HG02678 (cell line): ENCODE measurements around the gene ACOXL.

ENCODE experiments used
- ATAC-seq: cut with Tn5 transposase; IDR thresholded peaks from one replicate; pipeline ENCODE4 v1.9.1; 2021; ENCODE audit warnings: mild to moderate bottlenecking, moderate library complexity; ENCODE audit not compliant: unreplicated experiment

The ACOXL gene

GRCh38 chr2:110751642-110752041, 19.3 kb downstream of the ACOXL start:
- no peak for ATAC-seq

GRCh38 chr2:110752871-110753270, 20.5 kb downstream of the ACOXL start:
- no peak for ATAC-seq

GRCh38 chr2:110755491-110756078, 23.2 kb downstream of the ACOXL start:
- no peak for ATAC-seq

- ATAC-seq: no peak
Measured at GRCh38 chr2:110759411-110759810, 27.0 kb downstream of the ACOXL start.

- ATAC-seq: no peak
Measured at GRCh38 chr2:110764931-110765330, 32.6 kb downstream of the ACOXL start.

- no peak for ATAC-seq
Measured at GRCh38 chr2:110766291-110766690, 33.9 kb downstream of the ACOXL start.

- no peak for ATAC-seq
Measured at GRCh38 chr2:110768591-110768990, 36.2 kb downstream of the ACOXL start.

- no peak for ATAC-seq
Measured at GRCh38 chr2:110770404-110770958, 38.1 kb downstream of the ACOXL start.

GRCh38 chr2:110770959-110771431, 38.6 kb downstream of the ACOXL start:
- ATAC-seq: no peak

- no peak for ATAC-seq
Measured at GRCh38 chr2:110771547-110772382, 39.4 kb downstream of the ACOXL start.

GRCh38 chr2:110772383-110772755, 40.0 kb downstream of the ACOXL start:
- ATAC-seq: no peak

GRCh38 chr2:110773401-110773921, 41.1 kb downstream of the ACOXL start:
- ATAC-seq: no peak

GRCh38 chr2:110774701-110775100, 42.3 kb downstream of the ACOXL start:
- no peak for ATAC-seq

GRCh38 chr2:110777531-110778311, 45.3 kb downstream of the ACOXL start:
- no peak for ATAC-seq

- peak; percentile 75 for ATAC-seq
Measured at GRCh38 chr2:110780461-110780860, 48.1 kb downstream of the ACOXL start.

GRCh38 chr2:110783196-110783873, 51.0 kb downstream of the ACOXL start:
- no peak for ATAC-seq

GRCh38 chr2:110784047-110784631, 51.8 kb downstream of the ACOXL start:
- ATAC-seq: no peak

GRCh38 chr2:110785439-110785838, 53.1 kb downstream of the ACOXL start:
- no peak for ATAC-seq

- ATAC-seq: no peak
Measured at GRCh38 chr2:110788976-110789375, 56.6 kb downstream of the ACOXL start.

- no peak for ATAC-seq
Measured at GRCh38 chr2:110789706-110790105, 57.3 kb downstream of the ACOXL start.
